GM19463 (cell line): ENCODE results near the gene BPIFA1.

Source experiments
- ATAC-seq: cut with Tn5 transposase; IDR thresholded peaks from one replicate; pipeline ENCODE4 v1.9.1; 2021; ENCODE audit warnings: mild to moderate bottlenecking, moderate library complexity; ENCODE audit not compliant: unreplicated experiment

BPIFA1 gene

GRCh38 chr20:33277471-33278441 is 42.0 kb downstream of the BPIFA1 start:
- ATAC-seq, result no peak

- no peak for ATAC-seq
Measured at GRCh38 chr20:33278700-33279099, 42.9 kb downstream of the BPIFA1 start.

- ATAC-seq, result no peak
Measured at GRCh38 chr20:33279261-33279910, 43.6 kb downstream of the BPIFA1 start.

GRCh38 chr20:33280000-33280680 is 44.3 kb downstream of the BPIFA1 start:
- ATAC-seq, result no peak

- no peak for ATAC-seq
Measured at GRCh38 chr20:33280775-33281174, 45.0 kb downstream of the BPIFA1 start.

GRCh38 chr20:33281550-33282146 is 45.9 kb downstream of the BPIFA1 start:
- no peak for ATAC-seq

GRCh38 chr20:33282196-33282934 is 46.6 kb downstream of the BPIFA1 start:
- no peak for ATAC-seq

GRCh38 chr20:33282991-33283555 is 47.3 kb downstream of the BPIFA1 start, which contains the start of gene BPIFB1:
TSS of gene BPIFB1 (plus strand) at chr20:33283214. CDS start at chr20:33286074, 2,860 bp downstream.
- no peak for ATAC-seq

GRCh38 chr20:33284284-33284683 is 48.5 kb downstream of the BPIFA1 start:
- no peak for ATAC-seq

- no peak for ATAC-seq
Measured at GRCh38 chr20:33284937-33285336, 49.1 kb downstream of the BPIFA1 start.

- no peak for ATAC-seq
Measured at GRCh38 chr20:33285861-33286495, 50.2 kb downstream of the BPIFA1 start.

- no peak for ATAC-seq
Measured at GRCh38 chr20:33287884-33288283, 52.1 kb downstream of the BPIFA1 start.

GRCh38 chr20:33290852-33291251 is 55.1 kb downstream of the BPIFA1 start:
- ATAC-seq, result no peak

- no peak for ATAC-seq
Measured at GRCh38 chr20:33291416-33291815, 55.6 kb downstream of the BPIFA1 start.

- ATAC-seq, result no peak
Measured at GRCh38 chr20:33291830-33292355, 56.1 kb downstream of the BPIFA1 start.
